Activated CD4-positive, alpha-beta T cell treated with anti-CD3 and anti-CD28 coated beads, Interleukin-2, amount 50 U/mL, for 4 hours (primary cell): ENCODE measurements around the gene MVB12A.
A peak's percentile ranks its signal among the peaks of the same experiment; 100 is the strongest.

Source experiments
- DNase-seq, 2 experiments: peaks; one replicate each; pipeline ENCODE4 v3.0.0-alpha.2; 2020

The MVB12A gene

DNA sequence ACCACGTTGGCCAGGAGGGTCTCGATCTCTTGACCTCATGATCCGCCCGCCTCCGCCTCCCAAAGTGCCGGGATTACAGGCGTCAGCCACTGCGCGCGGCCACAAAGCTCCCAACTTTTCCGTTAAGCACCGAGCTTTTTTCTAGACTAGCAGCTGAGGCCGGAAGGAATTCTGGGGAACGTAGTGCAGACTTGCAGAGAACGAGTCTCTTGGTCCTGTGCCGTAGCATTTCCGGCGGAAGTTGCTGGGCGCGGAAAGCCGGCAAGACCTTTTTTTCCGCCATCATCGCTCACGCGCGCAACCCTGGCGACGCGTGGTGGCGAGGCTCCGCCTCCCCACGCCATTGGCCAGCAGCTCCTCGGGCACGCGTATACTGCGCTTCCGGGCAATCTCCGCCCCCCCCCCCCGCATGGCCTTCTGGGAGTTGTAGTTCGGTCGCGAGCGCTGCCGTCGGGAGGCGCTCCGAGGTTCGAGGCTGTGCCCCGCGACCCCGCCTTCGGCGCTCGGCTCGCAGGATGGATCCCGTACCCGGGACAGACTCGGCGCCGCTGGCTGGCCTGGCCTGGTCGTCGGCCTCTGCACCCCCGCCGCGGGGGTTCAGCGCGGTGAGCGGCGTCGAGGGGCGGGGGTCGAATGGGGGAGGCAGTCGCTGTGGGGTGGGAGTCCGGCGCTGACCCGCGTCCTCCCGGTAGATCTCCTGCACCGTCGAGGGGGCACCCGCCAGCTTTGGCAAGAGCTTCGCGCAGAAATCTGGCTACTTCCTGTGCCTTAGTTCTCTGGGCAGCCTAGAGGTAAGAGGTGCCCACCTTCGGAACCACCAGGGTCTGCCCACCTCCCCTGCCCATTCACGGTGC lies at the start of gene MVB12A:
TSS of gene MVB12A (plus strand) at position 427 of the 854 bp plus-strand sequence. CDS start at position 516, 89 bp downstream.
- peak; percentile 91 to 93 for DNase-seq

DNA sequence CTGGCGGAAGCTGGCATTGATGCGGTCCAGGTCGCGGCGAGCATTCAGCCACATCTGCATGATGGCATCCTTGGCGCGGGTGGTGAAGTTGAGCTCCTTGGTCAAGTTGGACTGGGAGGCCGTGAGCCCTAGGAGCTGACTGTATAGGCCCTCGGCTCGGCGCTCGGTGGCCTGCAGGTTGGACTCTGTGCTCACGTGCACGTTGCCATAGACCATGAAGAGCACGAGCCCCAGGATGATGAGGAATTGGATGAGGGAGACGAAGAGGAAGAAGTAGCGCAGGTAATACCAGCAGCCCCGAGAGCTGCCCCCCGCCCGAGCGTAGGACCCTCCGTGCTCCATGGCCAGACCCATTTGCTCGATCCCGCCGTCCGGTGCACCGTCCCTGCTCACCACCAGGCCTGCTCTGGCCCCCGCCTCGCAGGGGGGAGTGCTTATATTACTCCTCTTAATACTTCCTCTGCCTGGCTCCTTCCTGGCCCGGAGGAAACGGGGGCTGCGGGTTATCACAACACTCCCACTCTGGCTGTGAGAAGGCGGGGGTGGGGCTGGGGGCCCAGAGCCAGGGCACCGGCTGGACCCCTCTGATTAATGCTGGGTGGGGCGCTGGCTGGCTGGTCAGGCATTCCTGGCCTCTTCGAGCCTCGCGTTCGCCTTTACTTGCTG lies 42.8 kb upstream of the MVB12A start, which contains the start of gene PLVAP:
TSS of gene PLVAP (minus strand) at position 408 of the 666 bp plus-strand sequence. CDS start at position 354, 54 bp downstream.
- DNase-seq = no peak

DNA sequence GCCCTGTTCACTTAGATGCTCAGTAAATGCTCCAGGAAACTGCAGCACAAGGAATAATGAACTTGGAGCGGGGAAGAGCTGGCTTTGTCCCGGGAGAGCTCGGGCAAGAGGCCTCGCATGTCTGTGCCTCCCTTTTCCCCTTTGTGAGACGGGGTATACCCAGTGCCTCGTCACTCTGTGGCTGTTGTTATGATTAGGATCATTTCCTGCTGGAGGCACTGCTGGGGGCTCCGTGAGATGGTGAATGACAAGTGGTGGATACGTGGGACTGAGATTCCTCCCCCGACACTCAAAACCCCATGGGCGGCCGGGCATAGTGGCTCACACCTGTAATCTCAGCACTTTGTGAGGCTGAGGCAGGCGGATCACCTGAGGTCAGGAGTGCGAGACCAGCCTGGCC lies 41.6 kb upstream of the MVB12A start:
- no peak for DNase-seq

DNA sequence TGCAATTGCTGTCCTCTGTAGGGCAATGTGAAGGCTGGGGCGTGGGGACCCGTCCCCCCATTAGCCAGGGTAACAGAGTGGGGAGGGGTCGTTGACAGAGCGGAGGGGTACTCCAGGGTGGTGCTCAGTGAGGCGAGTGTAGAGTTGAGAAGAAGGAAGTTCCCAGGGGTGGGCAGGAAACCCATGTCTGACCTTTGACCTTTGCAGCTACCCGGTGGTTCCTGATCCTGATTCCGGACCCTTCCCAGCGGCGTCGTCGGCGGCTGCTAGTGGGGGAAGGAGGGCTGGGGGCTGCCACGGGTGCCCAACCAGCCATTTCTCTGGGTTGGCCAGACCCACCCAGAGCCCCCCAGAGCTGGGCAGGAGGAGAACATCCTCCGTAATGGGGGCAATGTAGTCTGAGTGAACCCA lies 40.6 kb upstream of the MVB12A start:
- no peak for DNase-seq

DNA sequence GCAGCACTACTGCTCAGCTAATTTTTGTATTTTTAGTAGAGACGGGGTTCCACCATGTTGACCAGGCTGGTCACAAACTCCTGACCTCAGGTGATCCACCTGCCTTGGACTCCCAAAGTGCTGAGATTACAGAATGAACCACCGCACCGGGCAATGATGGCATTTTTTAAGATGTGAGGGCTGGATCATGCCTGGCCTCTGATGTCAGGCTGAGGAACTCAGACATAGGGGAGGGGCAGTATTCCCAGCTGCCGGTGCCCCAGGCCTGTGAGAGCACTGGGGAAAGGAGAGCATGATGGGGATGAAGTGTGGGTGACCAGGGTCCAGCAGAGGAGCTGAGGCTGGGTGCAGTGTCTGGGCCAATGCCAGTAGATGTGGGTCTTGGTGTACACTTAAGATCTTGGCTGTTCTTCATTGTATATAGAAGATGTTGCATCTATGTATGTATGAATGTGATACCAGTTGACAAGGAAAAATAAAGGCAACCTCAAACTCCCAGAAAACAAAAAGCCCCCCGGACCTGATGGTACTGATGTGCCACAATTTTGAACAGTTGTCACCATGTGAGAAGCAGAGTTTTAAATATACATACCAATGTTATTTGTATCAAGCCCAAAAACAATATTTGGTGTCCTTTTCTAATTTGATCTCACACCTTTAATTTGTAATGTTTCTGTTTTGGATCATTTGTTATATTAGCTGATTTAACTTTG lies 39.3 kb upstream of the MVB12A start:
- no peak for DNase-seq

DNA sequence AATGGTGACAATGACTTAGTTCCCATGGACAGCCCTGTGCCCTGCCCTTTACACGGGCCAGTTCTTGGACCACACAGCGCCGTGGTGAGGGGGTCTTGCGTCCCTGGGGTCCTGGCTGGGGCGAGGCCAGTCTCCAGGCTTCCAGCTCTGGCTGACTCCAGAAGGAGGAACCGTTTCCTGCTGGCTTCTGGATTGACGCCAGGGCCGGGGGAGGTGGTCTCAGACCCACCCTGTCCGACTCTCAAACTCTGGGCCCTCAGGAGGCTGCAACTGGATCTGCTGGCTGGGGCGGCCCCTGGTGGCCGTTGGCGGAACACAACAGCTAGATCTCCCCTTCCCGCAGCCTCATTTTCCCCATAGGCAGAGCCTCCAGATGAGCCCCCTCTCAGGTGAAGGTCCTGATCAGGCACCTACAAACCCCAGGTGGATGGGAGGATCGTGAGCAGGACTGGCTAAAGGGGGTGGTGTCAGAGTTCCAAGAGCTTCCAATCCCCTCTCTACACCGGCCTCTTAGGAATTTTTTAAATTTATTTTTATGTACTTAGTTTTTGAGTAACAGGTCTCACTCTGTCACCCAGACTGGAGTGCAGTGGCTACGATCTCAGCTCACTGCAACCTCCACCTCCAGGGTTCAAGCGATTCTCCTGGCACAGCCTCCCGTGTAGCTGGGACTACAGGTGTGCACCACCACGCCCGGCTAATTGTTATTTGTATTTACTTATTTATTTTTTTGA lies 33.8 kb upstream of the MVB12A start:
- DNase-seq = peak; percentile 53 to 55

DNA sequence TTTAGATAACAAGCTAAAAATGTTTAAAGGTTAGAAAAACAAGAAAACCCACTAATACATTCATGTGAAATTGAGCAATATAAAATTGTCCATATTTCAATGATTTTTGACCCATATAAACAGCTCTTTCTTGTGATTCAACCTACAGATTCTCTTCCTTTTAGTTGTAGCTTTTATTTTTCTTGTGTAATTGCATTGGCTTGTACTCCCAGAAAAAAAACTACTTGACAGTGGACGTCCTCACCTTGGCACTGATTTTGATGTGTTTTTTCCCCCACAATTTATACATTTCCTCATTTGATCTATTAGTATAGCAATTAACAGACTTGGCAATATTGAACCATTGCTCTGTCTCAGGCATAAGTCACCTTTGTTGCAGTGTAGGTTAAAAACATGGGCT lies 30.6 kb upstream of the MVB12A start:
- DNase-seq = no peak

DNA sequence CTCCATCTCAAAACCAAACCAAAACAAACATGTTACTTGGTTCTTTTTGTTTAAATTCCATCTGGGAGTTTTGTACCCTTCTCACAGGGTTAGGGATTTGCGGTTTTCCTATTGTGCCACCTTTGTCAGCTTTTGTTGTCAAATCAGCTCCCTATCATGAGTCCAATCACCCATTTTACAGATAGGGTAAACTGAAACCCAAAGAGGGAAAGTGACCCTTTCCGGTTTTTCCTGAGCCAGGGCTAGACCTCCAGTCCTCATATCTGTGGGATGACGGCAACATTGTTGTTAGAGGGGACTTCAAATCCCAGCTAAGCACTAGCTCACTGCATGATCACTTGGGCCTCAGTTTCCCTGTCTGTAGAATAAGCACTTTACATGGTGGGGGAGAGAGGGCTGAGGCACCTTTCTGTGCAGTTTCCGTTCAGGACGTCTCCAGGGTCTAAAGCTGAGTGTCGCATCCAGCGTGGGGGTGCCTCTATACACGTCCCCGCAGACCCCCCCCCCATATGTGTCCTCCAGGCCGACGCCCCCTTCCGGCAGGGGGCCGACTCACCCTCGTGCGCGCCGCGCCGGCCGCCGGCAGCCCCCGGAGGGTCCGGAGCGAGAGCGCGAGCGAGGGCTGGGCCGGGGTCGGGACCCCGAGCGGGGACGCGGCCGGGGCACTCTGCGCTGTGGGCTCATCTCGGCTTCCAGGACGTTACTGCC lies 29.7 kb upstream of the MVB12A start:
- DNase-seq = no peak

DNA sequence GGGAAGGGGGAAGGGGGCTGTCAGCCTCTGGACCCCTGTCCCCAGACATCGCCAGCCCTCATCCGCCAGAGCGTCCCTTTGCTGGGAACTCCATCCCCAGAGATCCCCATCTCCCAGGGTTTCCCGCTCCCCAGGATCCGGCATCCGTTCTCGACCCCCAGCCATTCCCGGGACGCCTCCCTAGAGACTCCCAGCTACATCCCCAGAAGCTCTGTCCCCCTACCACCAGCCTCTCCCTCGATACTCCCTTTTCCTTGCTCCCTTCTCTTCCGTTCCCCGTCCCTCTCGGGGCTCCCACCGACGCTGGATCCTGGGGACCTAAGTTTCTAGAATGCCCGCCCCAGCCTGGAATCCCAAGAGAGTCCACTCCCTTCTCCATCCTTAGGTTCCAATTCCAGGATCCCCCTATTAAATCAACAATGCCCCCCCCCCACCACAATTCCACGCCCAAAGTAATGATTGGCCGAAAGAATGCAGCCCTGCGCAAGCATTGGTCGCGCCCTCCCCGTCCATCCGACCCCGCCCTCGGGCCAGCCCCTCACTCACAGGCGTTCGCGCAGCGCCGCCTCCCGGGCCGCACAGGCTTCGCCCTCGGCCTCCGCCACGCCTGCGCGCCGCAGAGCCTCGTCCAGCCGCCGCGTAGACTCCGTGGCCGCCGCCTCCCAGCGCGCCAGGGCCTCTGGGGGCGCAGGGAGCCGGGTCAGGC lies 29.0 kb upstream of the MVB12A start:
- DNase-seq = peak; percentile 86

DNA sequence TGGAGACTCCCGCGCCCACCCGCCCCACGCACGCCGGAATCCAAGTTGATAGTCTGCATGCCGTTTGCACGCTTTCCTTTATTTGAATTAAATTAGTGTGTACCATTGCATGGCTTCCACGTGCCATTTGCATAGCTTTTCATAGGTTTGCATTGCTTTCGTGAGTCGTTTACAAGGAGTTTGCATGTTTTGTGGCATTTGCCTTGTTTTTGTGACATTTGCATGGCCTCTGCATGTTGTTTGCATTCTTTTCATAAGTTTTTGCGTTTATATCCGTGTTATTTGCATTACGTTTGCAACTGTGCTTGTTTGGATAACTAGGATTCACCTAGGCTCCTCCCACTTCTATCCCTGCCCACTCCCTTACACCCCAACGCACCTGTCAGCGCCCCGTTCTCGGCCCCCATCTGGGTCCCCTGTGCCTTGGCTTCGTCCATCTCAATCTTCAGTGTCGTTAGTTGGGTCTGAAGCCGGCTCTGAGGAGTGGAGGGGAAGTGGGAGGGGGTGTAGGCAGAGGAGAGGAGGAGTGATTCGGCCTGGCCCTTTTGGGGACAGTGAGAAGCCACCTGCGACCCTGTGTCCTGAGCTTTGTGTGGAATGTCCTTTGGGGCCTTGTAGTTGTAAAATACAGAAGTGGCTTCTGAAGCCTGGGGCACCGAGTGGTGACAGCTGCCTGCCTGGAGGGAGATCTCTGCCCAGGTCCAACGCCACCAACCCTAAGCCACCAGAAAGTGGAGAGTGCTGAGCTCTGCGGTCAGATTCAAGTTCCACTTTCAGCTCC lies 28.3 kb upstream of the MVB12A start:
- no peak for DNase-seq

DNA sequence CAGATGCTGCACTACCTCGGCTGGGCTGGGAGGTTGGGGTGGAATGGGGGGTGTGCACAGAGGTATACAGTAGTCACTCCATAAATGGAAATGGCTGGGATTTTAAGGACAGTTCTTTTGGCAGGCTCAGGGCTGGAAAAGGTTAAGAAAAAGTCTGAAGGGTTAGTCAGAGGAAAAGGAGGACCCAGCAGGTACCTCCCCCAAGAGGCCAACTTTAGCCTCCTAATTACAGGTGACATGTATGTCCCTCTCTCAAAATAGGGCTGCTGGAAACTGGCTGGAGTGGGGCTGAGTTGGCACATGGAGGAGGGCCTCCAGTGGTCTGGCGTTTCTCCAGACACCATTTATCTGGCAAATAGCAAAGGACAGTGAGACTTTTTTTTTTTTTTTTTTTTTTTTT lies 26.8 kb upstream of the MVB12A start:
- no peak for DNase-seq

DNA sequence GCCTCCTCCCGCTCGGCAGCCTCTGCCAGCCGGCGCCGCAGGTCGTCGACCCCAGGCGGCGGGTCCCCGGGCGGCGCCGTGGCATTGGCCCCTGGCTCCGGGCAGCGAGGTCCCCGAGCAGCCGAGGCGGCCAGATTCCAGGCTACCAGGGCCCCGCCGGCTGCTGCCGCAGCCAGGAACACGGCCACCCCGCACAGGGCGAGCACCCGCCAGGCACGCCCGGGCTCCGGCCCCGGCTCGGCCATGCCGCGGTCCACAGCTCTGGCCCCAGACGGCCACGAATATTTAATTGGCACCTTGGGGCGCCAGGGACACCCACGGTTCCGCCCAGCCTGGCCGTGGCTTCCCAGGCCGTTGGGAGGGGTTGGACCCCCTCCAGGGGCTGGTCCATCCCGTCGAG lies 25.9 kb upstream of the MVB12A start, which contains the start of gene CCDC194:
TSS of gene CCDC194 (minus strand) at position 283 of the 400 bp plus-strand sequence. CDS start at position 245, 38 bp downstream.
- no peak for DNase-seq

DNA sequence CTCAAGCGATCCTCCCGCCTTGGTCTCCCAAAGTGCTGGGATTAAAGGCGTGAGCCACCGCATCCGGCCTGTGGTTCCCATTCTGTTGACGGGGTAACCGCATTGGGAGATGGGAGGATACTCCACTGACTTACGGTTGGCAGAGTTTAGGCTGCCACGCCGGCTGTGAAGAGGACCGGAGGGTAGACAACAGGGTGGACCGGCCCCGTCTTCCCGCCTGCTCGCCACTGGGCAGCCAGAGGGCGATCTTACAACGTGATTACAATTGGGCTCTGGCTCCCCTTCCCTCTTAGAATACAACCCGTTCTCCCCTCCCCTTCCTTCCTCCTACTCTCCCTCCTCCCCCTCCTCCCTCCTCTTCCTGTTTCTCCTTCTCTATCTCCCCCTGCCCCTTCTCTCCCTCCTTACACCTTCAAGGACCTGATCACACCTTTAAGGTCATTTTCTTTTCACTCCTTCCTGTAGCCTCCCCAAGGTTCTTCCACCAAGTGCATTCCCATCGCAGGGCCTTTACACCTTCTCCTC lies 24.9 kb upstream of the MVB12A start:
- DNase-seq = peak; percentile 60 to 62

DNA sequence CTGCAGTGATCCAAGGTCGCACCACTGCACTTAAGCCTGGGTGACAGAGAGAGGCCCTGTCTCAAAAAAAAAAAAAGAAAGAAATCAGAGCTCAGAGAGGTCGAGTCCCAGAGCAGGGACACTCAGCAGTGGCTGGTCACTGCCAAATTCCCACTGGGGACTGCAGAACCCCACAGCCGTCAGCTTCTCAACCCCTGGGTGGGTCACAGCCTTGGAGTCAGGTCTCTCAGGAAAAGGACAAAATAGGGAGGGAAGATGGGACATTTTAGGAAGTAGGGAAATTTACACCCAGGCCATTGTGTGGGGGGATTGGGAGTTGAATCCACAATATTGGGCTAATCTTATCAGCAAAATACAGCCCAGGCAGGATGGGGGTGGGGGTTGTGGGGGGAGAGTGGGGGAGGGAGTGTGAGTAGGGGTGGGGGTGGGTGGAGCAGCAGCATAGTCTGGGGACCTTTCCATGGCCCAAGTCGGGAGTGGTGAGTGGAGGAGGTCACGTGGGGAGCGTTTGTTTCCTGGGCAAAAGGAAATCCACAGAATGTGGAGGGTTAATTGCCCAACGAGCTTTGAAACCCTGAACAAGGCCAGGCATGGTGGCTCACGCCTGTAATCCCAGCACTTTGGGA lies 20.8 kb upstream of the MVB12A start:
- no peak for DNase-seq

DNA sequence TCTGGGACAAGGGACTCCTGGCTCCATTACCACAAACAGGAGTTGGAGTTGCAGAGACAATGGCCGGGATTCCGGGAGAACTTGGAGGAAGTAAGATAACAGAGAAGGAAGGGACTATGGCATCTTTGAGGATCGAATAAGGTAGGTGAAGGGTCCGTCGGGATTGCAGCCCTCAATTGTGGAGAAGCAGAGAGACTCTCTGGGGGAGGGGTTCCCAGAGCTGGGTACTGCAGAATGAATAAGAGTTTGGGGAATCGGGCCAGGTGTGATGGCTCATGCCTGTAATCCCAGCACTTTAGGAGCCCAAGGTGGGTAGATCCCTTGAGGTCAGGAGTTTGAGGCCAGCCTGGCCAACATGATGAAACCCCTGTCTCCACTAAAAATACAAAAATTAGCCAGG lies 18.2 kb upstream of the MVB12A start:
- no peak for DNase-seq

DNA sequence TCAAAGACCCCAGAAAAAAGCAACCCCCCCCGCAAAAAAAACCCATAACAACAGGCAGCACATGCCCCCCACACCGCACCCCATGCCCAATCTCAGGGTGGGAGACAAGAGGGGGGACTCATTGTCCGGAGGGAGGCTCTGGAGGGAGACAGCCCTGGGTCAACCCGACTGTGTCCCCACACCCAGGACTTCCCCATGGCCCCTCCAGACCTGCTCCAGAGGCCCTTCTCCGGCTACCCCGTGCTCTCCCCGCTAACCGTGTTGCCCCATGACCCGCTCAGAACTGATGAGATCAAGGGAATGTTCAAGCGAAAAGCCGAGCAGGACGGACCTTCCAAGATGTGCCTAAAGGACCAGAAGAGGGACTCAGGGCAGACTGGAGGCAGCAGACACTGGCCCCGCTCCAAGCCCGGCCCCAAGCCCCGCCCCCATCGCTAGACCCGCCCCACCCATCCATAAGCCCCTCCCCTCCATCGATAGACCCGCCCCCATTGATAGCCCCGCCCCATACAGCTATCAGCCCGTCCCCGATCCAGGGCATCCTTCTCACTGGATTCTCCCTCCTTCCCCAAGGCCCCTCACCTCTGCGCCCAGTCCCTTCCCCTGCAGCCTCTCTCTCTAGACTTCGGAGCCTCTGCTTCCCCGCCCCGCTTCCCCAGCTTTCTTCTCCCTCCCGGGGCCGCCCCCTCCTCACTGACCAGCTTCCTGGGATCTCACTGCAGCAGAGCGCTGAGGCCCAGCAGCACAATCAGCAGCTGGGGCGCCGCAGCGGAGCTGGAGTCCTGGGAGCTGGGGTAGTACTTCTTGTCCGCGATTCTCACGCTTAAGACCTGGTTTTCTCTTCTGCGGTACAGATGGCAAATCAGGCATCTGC lies 16.6 kb upstream of the MVB12A start:
- DNase-seq = peak; percentile 38 to 41

DNA sequence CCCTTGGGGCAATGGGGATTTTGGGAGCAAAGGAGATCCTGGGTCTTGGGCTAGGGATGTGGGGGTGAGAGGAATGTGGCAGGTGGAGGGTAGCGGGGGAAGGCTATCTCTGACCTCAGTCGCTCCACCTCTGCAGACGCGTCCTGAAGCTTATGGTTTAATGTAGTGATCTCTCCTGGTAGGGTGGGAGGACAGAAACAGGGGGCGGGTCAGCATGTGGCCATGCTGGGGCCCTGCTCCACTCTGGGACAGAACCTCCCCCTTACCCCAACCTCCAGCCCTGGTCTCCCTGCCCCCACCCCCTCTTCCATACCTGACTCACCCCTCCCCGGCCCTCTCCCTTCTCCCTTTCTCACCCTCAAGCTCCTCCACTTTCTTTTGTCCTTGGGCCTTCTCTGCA lies 15.8 kb upstream of the MVB12A start:
- DNase-seq = no peak

DNA sequence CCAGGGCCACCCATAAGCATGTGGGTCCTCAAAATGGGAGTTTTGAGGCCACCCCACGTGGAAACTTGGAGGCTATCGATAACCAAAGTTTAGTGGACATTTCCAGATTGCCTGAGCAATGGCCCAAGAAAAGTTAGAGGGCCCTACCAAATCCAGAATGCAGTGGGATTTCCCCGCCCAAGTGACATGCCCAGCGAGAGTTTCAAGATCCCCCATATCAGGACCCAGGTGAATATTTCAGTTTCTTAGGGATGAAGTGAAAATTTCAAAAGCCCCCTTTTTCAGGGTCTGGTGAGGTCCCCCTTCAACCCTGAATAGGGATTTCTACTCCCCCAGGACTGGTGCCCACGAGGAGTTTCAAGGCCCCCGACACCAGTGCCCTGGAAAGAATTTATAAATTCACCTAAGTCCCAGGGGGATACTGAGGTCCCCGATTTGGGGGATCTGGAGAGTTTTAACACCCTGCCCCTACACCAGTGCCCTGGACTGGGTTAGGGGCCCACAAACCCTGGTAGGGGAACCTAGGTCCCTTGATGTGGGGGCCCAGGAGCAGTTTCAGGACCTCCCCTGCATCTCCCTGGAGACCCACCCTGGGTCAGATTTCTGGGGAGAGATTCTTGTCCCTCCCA lies 15.1 kb upstream of the MVB12A start:
- no peak for DNase-seq
